GM18502 (cell line): ENCODE data around the gene ENTPD2.

Source experiments
- ATAC-seq: cut with Tn5 transposase; IDR thresholded peaks from one replicate; pipeline ENCODE4 v1.9.1; 2021; ENCODE audit warnings: mild to moderate bottlenecking; ENCODE audit not compliant: unreplicated experiment, poor library complexity

ENTPD2 gene

GRCh38 chr9:137032858-137033257 is 21.0 kb downstream of the ENTPD2 start:
- ATAC-seq: no peak

GRCh38 chr9:137031904-137032640 is 21.8 kb downstream of the ENTPD2 start, which contains the start of gene FUT7:
FUT7 (minus strand) TSS chr9:137032088; CDS start chr9:137031991, 97 bp downstream.
- no peak for ATAC-seq

- ATAC-seq: no peak
These were observed 23.0 kb downstream of the ENTPD2 start for GRCh38 chr9:137030538-137031527.

GRCh38 chr9:137030006-137030405 is 23.9 kb downstream of the ENTPD2 start:
- ATAC-seq: no peak

- ATAC-seq: no peak
These were observed 24.6 kb downstream of the ENTPD2 start for GRCh38 chr9:137029058-137029936.

GRCh38 chr9:137028263-137029057 is 25.4 kb downstream of the ENTPD2 start:
- peak; percentile 44 for ATAC-seq

GRCh38 chr9:137027369-137028262 is 26.2 kb downstream of the ENTPD2 start, which contains the start of gene ABCA2:
ABCA2 (minus strand) TSS chr9:137028237; CDS start chr9:137028140, 97 bp downstream.
- no peak for ATAC-seq

- ATAC-seq: no peak
These were observed 27.0 kb downstream of the ENTPD2 start for GRCh38 chr9:137026828-137027227.

GRCh38 chr9:137026384-137026783 is 27.5 kb downstream of the ENTPD2 start:
- ATAC-seq: no peak

- ATAC-seq: no peak
These were observed 28.3 kb downstream of the ENTPD2 start for GRCh38 chr9:137025517-137025966.

GRCh38 chr9:137023583-137023991 is 30.3 kb downstream of the ENTPD2 start:
- no peak for ATAC-seq

GRCh38 chr9:137023157-137023556 is 30.7 kb downstream of the ENTPD2 start:
- ATAC-seq: no peak

- ATAC-seq: no peak
These were observed 31.2 kb downstream of the ENTPD2 start for GRCh38 chr9:137022662-137023008.

- ATAC-seq: no peak
These were observed 31.7 kb downstream of the ENTPD2 start for GRCh38 chr9:137021979-137022661.

- no peak for ATAC-seq
These were observed 32.3 kb downstream of the ENTPD2 start for GRCh38 chr9:137021568-137021978.

GRCh38 chr9:137020771-137021567 is 32.9 kb downstream of the ENTPD2 start:
- ATAC-seq: no peak
